ENCODE data around the gene KAT14.
"Not testable (repeated sequence)": the region's sequence is repeated elsewhere in the genome, so short reads cannot be mapped to it uniquely, and the experiment has no call there.

DNA sequence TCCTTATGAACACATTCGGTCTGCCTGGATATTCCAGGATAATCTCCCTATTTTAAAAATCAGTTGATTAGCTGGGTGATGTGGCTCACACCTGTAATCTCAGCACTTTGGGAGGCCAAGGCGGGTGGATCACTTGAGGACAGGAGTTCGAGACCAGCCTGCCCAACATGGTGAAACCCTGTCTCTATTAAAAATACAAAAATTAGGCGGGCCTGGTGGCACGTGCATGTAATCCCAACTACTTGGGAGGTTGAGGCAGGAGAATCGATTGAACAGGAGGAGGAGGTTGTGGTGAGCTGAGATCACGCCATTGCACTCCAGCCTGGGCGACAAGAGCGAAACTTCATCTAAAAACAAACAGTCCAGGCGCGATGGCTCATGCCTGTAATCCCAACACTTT is 48.8 kb upstream of the KAT14 start:
- TF ChIP-seq, protein P1, sequence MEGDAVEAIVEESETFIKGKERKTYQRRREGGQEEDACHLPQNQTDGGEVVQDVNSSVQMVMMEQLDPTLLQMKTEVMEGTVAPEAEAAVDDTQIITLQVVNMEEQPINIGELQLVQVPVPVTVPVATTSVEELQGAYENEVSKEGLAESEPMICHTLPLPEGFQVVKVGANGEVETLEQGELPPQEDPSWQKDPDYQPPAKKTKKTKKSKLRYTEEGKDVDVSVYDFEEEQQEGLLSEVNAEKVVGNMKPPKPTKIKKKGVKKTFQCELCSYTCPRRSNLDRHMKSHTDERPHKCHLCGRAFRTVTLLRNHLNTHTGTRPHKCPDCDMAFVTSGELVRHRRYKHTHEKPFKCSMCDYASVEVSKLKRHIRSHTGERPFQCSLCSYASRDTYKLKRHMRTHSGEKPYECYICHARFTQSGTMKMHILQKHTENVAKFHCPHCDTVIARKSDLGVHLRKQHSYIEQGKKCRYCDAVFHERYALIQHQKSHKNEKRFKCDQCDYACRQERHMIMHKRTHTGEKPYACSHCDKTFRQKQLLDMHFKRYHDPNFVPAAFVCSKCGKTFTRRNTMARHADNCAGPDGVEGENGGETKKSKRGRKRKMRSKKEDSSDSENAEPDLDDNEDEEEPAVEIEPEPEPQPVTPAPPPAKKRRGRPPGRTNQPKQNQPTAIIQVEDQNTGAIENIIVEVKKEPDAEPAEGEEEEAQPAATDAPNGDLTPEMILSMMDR (IDR thresholded peaks at IDR 0.05): not testable (repeated sequence)
- not testable (repeated sequence) for TF ChIP-seq POLR2A (IDR thresholded peaks at IDR 0.05)

Data from heart left ventricle (tissue), 13 donors.